PC-9 (cell line): ENCODE results near the gene C10orf95. TPM values are rescaled to one million over a fixed set of nuclear protein-coding genes. Genes with fewer than 3 reads are reported as not detected.

Experiments used
- BruUV-seq: library from RNA; stranded (reverse); fragments of 400-500 nt; replicated peaks from 2 replicates; lab custom pipeline; 2021; lab: Mats Ljungman, UMichigan
- CTCF ChIA-PET: fragments of 300-600 bp; sonication (Branson Sonifier 250); formaldehyde crosslinking; loops from one replicate; lab custom pipeline; 2022; ENCODE audit warnings: antibody characterized with exemption; lab: Charles Lee
- POLR2A ChIA-PET: fragments of 300-600 bp; sonication (Branson Sonifier 250); formaldehyde crosslinking; loops from one replicate; lab custom pipeline; 2022; ENCODE audit warnings: antibody characterized with exemption; ENCODE audit not compliant: unreplicated experiment; lab: Charles Lee
- DNase-seq, 2 experiments: peaks; one replicate each; pipeline versions ENCODE4 v3.0.0 to v3.0.0-alpha.2; 2015 to 2022; ENCODE audit warnings: mixed read lengths in 1 of 2
- H2AFZ ChIP-seq: fragments of 200-600 bp; sonication (generic); 2 replicates; pipeline ENCODE4 v1.8.1; 2017; ENCODE audit warnings: antibody characterized with exemption
- H3F3A ChIP-seq: fragments of 200-600 bp; sonication (generic); 2 replicates; pipeline ENCODE4 v1.8.1; 2017; ENCODE audit warnings: antibody characterized with exemption, mild to moderate bottlenecking, low read depth; ENCODE audit not compliant: insufficient read depth
- H3K27ac ChIP-seq: fragments of 200-600 bp; sonication (generic); 2 replicates; pipeline ENCODE4 v1.6.1; 2016; ENCODE audit warnings: mixed run types
- H3K27me3 ChIP-seq: fragments of 200-600 bp; sonication (generic); 2 replicates; pipeline ENCODE4 v1.6.1; 2016; ENCODE audit warnings: low read depth, mixed run types; ENCODE audit not compliant: insufficient read depth
- H3K36me3 ChIP-seq: fragments of 200-600 bp; sonication (generic); 2 replicates; pipeline ENCODE4 v1.6.1; 2016; ENCODE audit warnings: low read depth, mixed run types
- H3K4me1 ChIP-seq: fragments of 200-600 bp; sonication (generic); replicated peaks from 2 replicates; pipeline ENCODE4 v1.6.1; 2016; ENCODE audit warnings: mixed run types; ENCODE audit not compliant: insufficient read depth
- H3K4me2 ChIP-seq: fragments of 200-600 bp; sonication (generic); 2 replicates; pipeline ENCODE4 v1.6.1; 2017; ENCODE audit warnings: mixed run types
- H3K4me3 ChIP-seq: fragments of 200-600 bp; sonication (generic); 2 replicates; pipeline ENCODE4 v1.6.1; 2016; ENCODE audit warnings: mixed run types
- H3K79me2 ChIP-seq: fragments of 200-600 bp; sonication (generic); 2 replicates; pipeline ENCODE4 v1.6.1; 2017; ENCODE audit warnings: low read depth, mixed run types
- H3K9me2 ChIP-seq: fragments of 200-600 bp; sonication (generic); 2 replicates; pipeline ENCODE4 v1.8.1; 2017; ENCODE audit warnings: mild to moderate bottlenecking; ENCODE audit not compliant: insufficient read depth
- H3K9me3 ChIP-seq: fragments of 200-600 bp; sonication (generic); 2 replicates; pipeline ENCODE4 v1.8.1; 2016; ENCODE audit warnings: low read depth; ENCODE audit not compliant: insufficient read depth
- H4K20me1 ChIP-seq: fragments of 200-600 bp; sonication (generic); 2 replicates; pipeline ENCODE4 v1.8.1; 2017; ENCODE audit not compliant: insufficient read depth
- CTCF ChIP-seq: fragments of 200-600 bp; sonication (generic); conservative IDR thresholded peaks from 2 replicates; pipeline ENCODE4 v1.6.1; 2017; ENCODE audit warnings: mixed run types, antibody characterized with exemption, mild to moderate bottlenecking, moderate library complexity
- EZH2 ChIP-seq: fragments of 200-600 bp; sonication (generic); IDR thresholded peaks from 2 replicates; pipeline ENCODE4 v1.8.0; 2017; ENCODE audit warnings: antibody characterized with exemption, low read depth
- intact Hi-C: fragments of 100-400 bp; cut with micrococcal nuclease; formaldehyde crosslinking; loops from one replicate; pipeline ENCODE4 v1.10.0; 2022; ENCODE audit not compliant: unreplicated experiment
- total RNA-seq: library from RNA; stranded (reverse); gene quantifications from 2 replicates; pipeline ENCODE4 v1.2.3, GENCODE V29; 2021

Gene C10orf95
- total RNA-seq, 1 experiment from 2014 or later: 1.0 TPM

GRCh38 chr10:102407425-102408130 is 43.8 kb downstream of the C10orf95 start:
- ChIA-PET POLR2A (no interaction called here), CTCF (interaction anchor here (0.6 kb wide), 1 partner anchor 20 kb away, joined by 3 read pairs; no protein-coding TSS in a partner anchor)
- Histone ChIP-seq H3K4me1 (no peaks in the 10 kb centered on the region), H3K9me2 (no peaks in the 10 kb centered on the region), H3K9me3 (no peaks in the 10 kb centered on the region), H3K27ac (no peak overlapping the region), H2AFZ (no peak overlapping the region), H3K79me2 (no peaks in the 10 kb centered on the region), H3K4me3 (no peak overlapping the region), H3K27me3 (peaks cover 25% of the 10 kb centered on the region), H3F3A (no peaks in the 10 kb centered on the region), H3K36me3 (no peaks in the 10 kb centered on the region), H4K20me1 (no peaks in the 10 kb centered on the region), H3K4me2 (no peak overlapping the region)
- BruUV-seq: no TSS peak
- TF ChIP-seq CTCF (no peak), EZH2 (no peak)
- intact Hi-C loops: no loop called here
- DNase-seq: no peak

- H3K27me3 ChIP-seq: peaks cover 18% of the 10 kb centered on the region; the same call in 1 of the 2 replicates
- BruUV-seq: no TSS peak
- H3F3A ChIP-seq: no peaks in the 10 kb centered on the region; the same call in 1 of the 2 replicates
- ChIA-PET CTCF (interaction anchor here (0.6 kb wide), 1 partner anchor 19 kb away, joined by 3 read pairs; no protein-coding TSS in a partner anchor), POLR2A (no interaction called here)
- no peak overlapping the region for H3K4me2 ChIP-seq
- no peak overlapping the region for H2AFZ ChIP-seq
- intact Hi-C loops: no loop called here
- H3K9me3 ChIP-seq: no peaks in the 10 kb centered on the region
- H3K79me2 ChIP-seq: no peaks in the 10 kb centered on the region
- no peaks in the 10 kb centered on the region for H4K20me1 ChIP-seq
- DNase-seq: no peak
- H3K4me3 ChIP-seq: no peak overlapping the region
- peaks cover 7% of the 10 kb centered on the region; the same call in 1 of the 2 replicates for H3K4me1 ChIP-seq
- TF ChIP-seq EZH2 (no peak), CTCF (no peak)
- H3K9me2 ChIP-seq: no peaks in the 10 kb centered on the region
- H3K27ac ChIP-seq: no peak overlapping the region
- H3K36me3 ChIP-seq: no peaks in the 10 kb centered on the region
These were observed 44.5 kb downstream of the C10orf95 start for GRCh38 chr10:102406815-102407214.

- Histone ChIP-seq H3K9me3 (no peaks in the 10 kb centered on the region), H3K27me3 (peaks cover 11% of the 10 kb centered on the region; the same call in 1 of the 2 replicates), H3K4me3 (no peak overlapping the region), H3K79me2 (no peaks in the 10 kb centered on the region), H3K4me2 (no peak overlapping the region), H3K4me1 (peaks cover 13% of the 10 kb centered on the region), H3K9me2 (no peaks in the 10 kb centered on the region), H3K36me3 (no peaks in the 10 kb centered on the region), H3F3A (peaks cover 4% of the 10 kb centered on the region; the same call in 1 of the 2 replicates), H3K27ac (no peak overlapping the region), H4K20me1 (no peaks in the 10 kb centered on the region), H2AFZ (no peak overlapping the region)
- TF ChIP-seq CTCF (no peak), EZH2 (no peak)
- BruUV-seq: no TSS peak
- DNase-seq: no peak
- ChIA-PET CTCF (no interaction called here), POLR2A (no interaction called here)
- intact Hi-C loops: no loop called here
These were observed 45.7 kb downstream of the C10orf95 start for GRCh38 chr10:102405632-102406031.
